Measurements from ENCODE around the gene RCAN2. TPM values are rescaled to one million over a fixed set of nuclear protein-coding genes. Genes with fewer than 3 reads are reported as not detected.

Gene RCAN2
- total RNA-seq, 1 donor from 2014 or later, result 1.4 TPM

DNA sequence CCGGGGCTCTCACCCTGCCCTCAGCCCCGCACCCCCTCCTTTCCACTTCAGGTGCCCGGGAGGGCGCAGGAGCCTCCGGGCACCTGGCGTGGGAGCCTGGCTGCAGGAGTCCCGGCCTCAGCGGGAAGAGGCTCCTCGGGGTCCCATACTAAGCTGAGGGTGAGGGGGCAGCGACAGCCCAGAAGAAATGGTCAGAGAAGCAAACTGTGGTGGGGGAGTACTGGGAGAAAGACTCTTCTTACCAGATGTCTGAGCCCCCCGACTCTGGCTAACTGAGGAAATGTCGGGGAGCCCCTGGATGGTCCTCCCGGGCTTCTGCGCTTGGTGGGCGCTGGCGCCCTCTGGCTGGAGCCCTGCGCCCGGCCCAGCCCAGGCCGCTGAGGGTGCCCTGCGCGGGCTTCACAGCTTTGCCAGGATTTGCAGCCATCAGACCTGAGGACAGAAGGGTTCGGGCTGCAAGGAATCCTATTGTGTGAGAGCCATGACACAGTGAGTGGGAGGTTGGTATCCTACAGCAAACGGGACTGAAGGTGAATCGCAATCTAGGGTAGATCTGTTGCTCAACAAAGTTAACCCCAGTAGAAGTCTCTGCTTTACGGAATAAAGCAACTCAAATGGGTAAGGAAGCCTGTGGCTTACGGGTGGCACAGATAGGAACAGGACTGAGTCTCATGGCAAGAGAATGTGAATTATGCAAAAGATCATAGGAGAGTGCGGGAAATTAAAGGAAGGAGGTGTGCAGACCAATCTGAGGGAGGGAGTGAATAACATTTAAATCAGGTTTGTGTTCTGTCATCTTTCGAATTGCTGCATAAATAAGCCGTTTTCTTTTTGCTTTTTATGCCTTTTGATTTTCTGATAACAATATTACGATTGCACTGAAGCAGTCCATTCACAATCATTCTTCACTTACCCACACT lies 639 bp upstream of the RCAN2 start:
- peak; percentile 55 for DNase-seq (ENCODE audit: low read depth)

DNA sequence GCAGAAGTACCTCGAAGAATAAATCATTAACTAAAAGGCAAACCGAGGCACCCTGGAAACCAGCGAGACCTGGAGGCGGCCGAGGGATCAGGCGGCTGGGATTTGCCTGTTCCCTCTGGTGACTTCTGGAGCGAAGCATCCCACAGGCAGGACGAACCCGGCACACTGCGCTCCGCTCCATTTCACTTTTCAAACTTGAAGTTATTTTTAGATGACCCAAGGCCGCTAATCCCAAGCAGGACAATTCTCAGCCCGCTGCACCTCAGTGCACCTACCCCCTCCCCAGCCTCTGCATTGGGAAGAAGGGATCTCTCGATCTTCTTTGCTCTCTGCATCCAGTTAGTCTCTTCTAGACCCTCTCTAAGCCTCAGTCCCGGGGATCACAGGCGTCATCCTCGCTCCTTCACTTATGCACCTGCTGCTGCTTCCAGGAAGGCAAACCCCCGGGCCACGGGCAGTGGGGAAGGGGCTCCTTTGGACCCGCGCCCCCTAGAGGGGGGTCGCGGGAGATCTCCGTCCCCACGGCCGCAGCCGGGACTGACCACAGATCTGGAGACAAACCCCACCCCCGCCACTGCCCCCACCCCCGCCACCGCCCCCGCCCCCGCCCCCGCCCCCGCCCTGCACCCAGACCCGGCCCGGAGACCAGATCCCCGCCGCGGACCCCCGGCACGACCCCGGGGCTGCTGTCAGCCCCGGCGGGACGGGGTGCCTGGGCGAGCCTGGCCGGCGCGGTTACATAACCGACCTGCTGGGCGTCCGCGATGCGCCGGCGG lies 636 bp downstream of the RCAN2 start:
- peak; percentile 6 for DNase-seq (ENCODE audit: low read depth)

DNA sequence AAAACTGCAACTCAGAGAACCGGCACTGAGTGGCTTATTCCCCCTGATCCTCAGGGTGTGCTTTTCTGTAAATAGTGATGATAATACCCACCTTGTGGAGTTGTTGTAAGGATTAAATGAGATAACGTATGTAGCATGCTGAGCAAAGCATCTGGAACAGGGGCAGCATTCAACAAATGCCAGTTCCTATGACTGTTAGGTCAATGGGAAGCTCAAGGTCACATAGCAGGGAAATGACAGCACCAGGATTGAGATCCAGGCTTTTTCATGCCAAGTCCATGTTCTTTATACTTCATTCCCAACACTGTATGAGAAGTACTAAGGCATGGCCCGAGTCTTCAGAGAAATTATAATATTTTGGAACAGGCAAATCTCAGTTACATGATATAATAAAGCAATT lies 5.1 kb downstream of the RCAN2 start:
- DNase-seq (ENCODE audit: low read depth), result no peak

DNA sequence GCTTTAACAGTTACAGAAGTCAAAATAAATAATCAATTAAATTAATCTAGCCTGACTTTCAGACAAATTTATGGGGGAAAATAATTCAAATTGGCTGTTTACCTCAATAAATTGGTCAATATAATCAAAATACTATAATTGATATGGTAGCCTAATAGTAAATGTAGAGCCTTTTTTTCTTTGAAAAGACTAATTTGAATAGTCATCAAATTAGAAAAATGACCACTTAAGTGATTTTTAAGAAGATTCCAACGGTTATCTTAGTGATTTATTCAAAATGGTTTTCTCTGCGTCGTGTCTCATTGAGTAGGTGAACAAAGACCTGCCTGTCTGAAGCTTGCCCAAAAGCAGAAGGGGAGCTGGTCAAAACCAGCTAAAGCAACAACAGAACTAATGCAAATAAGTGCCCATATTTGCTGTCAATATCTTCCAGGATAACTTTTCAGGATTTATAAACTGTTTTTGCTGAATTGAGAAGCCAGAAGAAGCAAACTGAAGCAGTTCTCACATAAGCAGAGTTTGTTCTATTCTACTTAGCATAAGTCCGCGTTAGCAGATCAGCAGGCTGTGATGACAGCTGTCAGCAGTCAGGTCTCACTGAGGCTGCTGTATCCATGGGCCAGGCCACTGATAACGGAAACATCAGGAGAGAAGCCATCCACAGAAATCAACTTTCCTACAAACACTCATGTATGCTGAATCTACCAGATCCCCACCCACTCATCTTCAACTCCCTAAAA lies 7.0 kb downstream of the RCAN2 start:
- no peak for DNase-seq (ENCODE audit: low read depth)

DNA sequence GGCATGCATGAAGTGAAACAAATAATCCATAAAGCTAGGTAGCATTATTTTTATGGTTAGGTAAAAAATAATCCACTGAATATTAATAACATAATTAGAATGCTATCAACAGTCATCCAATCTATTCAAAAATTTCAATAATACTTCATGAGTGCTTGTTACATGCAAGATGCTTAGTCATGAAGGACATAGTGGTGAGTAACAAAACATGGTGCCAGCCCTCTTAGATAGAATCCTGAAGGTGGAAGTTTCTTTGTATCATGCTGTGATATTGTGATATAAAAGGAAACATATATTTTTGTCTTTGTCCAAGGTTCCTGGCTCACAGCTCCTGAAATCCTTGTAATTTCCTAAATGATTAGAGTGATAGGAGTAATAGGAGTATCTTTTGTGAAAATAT lies 14.9 kb downstream of the RCAN2 start:
- no peak for DNase-seq (ENCODE audit: low read depth)

DNA sequence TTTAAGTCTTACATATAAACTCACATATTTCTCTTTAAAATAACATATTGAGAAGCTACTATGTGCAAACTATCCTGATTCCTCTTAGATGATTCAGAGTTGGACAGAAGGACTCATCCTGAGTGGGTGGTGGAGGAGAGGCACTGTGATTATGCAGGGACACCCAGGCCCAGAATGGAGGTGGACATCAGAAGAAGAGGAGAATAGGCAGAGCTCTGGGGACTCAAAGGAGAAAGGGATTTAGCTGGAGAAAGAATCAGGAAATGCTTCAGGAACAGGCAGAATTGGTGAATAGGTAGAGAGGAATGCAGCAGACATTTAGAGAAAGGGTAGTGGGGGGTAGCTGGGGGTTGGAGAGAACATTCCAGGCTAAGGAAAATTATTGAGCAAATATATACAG lies 17.4 kb downstream of the RCAN2 start:
- no peak for DNase-seq (ENCODE audit: low read depth)

DNA sequence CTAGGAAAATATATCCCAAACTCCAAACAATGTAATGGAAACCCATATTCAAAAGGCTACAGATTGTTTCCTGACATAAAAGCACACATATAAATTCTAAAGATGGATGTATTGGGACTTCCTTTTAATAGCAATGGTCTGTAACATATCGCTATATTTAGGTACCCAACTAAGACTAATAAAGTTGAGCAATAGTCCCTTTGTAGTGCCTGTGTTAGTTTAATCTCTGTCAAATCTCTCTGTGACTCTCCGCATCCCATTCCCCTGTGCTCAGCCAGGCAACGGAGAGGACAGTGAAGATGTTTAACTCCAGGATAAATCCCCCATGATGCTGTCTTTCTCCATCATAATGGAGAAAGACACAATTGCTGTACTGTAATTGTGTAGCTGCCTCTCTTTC lies 19.0 kb downstream of the RCAN2 start:
- DNase-seq (ENCODE audit: low read depth), result no peak

DNA sequence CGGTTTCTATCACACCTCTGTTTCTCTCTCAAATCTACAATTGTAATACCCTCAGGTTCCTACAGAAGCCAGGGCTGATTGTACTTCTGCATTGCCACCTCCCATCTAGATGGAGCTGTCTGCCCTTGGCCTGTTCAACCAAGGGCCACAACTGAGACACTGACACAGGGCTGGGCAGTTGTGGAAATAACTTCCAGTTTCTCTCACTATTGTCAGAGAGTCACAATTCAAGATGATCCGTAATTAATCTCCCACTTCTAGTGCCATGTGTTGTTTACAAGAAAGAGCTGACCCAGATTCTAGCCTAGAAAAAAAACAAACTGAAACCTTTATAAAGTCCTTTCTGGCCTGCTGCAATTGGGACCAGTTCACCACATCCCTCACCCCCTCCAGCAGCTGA lies 22.2 kb downstream of the RCAN2 start:
- no peak for DNase-seq (ENCODE audit: low read depth)

DNA sequence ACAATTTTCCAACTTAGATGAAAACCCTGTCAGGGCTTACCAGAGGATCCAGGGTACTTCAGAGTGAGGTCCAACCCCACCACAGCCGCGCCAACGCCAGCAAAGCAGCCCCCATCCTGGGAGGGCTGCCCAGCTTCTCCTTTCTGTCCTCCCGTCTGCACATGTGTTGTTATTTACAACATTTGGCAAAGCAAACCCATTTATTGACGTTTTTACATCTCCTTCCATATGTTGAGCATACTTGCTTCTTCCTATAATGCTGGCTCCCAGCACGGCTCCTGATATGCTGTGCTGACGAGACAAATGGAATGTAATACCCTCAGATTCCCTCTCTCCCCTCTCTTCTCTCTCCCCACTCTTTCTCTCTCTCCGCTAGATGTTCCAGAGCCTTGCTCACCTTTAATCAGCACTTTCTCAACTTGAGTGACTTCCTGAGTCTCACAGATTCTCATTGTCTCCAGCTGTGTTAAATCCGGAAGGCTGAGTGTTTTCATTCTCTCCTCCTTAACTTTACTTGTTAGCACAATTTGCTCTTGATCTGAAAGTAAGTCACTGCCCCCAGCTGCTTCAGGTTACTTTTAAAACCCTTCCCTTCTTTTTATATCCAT lies 22.7 kb downstream of the RCAN2 start:
- DNase-seq (ENCODE audit: low read depth), result no peak

DNA sequence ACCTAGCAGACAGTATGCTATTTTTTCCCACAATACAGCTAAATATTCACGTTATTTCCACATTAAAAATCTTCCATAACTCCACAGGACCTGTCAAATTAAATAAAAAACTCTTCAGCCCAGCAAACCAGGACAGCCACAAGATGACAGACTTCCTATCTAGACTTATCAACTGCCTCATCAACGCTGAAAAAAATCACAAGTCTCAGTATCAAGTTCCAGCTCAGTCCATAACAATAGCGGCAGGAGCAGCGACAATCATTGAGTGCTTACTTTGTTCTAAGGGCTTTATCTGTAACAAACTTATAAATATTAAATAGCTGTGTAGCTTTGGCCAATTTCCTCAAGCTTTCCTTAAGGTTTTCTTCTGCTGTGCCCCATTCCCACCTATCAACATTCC lies 24.7 kb downstream of the RCAN2 start:
- no peak for DNase-seq (ENCODE audit: low read depth)

DNA sequence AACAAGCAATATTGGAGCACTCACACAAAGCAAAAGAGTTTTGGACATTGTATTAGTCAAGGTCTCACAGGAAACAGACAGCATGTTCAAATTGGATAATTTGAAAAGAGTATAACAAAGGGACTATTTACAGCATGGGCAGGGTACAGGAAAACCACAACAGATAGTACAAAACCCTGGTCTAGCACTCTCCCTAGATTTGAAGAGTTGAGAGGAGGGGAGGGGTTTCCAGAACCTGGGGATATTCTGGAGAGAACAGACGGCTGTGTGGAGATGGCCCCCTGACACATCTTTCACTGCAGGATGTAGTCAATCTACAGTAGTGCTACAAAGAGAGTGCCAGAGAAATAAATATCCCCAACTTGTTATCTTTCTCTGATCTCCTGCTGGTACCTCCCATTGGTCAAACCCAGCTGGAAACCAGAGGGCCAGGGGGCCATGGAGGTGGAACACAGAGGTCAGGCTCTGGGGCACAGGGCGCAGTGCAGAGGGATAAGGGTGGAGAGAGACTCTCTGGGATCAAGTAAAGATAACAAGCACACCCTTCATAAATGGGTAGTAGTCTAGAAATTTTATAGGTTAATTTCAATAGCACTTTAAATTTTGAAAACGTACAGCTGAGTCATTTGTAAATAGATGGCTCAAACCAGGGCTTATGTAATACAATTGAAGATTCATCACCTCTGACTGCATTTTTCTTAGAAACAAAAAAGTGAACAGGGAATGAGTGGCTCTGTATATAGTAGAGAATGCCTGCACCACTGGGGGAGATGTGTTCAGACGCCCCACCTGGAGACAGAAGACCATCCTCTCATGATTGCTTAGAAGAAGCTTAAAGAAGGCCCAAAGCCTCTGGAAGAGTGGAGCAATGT lies 25.7 kb downstream of the RCAN2 start:
- no peak for DNase-seq (ENCODE audit: low read depth)

DNA sequence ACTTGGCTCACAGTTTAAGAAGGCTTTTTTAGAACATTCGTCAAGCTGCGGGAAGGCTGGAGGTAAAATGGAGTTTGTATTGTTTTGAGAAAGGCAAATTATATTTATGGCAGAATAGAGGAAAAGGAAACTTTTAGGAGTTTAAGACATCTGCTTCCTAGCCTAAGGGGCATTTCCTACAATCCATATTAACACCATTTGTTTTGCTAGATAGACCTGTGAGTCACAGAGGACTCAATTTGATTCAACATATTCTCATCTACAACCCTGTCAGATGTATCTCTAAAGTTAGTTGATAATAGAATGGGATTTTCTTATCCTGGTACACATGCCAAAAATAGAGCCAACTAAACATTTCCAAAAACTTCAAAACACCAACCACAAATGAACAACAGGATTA lies 35.0 kb downstream of the RCAN2 start:
- no peak for DNase-seq (ENCODE audit: low read depth)

DNA sequence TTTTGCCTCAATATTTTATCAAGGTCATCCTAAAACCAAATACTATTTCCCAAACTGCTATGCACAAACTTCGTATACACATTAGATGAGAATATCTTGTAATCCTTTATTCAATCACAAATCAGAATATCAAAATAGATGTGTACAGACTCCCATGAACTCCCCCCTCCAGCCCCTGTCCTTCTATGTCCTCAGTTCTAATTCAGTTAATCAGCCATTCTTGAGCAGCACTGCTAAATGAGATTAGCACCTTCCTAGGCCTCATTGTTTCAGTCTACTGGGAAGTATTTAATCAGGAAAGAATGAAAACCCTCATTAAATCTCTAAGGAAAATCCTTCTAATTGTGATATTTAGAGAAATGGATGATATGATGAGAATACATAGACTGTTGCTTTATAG lies 36.6 kb downstream of the RCAN2 start:
- DNase-seq (ENCODE audit: low read depth), result no peak

DNA sequence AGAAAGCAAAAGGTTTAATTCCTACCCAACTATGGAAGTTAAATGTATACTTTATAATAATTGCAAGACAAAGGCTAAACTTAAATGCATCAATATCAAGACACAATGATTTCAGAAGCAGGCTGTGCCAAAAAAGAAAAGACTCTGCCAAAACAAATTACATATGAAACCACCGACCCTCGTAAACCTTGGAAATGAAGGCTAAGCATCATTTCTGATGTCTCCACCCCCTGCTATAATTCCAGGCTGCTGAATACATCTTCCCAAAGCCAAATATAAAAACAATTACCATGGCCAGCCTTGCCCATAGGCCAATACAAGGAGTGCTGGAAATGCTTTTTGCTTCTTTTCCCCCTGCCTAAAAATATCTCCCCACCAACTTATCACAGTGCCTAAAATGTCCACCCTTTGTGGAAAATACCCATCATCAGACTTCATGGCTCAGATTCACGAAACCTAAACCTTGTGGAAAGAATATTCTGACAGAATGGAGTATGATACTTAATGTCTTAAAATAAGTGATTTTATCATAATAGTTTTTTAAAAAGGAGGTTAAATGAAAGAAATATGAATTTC lies 37.4 kb downstream of the RCAN2 start:
- DNase-seq (ENCODE audit: low read depth), result no peak

DNA sequence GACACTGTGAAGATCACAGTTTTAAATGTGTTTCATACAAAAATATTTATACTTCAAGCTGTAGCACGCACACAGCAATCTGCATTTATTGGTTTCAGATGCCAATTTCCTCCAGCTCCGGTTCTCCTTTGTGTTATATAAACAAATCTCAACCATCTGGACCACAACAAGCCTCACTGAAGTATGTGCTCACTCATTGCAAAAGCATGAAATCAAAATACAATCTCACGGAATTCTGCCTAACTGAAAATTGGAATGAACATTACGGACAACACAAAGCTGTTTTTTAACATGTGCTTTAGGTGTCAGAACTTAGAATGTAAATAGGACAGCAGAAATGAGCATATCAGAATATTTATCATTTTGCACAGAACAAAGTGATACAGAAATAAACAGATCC lies 38.0 kb downstream of the RCAN2 start:
- peak; percentile 45 for DNase-seq (ENCODE audit: low read depth)

DNA sequence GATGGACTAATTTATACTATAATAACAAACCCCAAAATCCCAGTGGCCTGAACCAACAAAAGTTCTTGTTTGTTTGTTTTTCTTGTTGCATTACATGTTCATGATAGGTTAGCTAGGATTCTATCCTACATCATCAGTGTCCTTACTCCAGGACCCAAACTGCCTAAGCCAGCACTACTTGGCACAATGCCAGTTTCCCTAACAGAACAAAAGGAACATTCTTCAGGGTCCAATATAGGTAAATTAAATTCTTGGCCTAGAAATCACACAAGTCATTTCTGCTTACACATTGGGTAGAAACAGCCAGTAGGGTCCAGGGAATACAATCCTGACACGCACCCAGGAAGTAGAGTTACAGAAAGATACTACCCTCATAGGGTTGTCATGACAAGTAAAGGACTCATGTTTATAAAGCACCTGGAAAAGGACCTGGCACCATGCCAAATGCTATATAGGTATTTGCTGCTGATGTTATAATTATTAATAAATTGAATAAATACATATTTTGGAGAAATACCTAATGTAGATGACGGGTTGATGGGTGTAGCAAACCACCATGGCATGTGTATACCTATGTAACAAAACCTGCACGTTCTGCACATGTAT lies 38.8 kb downstream of the RCAN2 start:
- DNase-seq (ENCODE audit: low read depth), result no peak

DNA sequence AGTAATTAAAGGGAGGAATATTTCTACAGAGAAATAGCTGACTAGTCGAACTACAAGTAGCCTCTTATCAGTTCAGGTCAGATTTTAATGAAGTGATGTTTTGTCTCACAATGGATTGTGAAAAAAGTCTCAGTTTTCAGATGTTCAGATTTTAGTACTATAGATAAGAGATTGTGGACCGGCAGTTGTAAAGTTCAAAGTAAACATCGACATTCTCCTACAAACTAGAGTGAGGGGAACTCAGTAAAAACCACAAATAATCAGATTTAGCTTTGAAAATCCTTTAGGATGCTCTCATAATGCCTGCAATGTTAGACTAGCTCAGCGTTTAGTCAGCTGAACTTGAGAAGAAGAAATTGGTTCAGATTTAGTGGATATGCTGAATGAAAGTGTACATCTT lies 39.9 kb downstream of the RCAN2 start:
- no peak for DNase-seq (ENCODE audit: low read depth)

DNA sequence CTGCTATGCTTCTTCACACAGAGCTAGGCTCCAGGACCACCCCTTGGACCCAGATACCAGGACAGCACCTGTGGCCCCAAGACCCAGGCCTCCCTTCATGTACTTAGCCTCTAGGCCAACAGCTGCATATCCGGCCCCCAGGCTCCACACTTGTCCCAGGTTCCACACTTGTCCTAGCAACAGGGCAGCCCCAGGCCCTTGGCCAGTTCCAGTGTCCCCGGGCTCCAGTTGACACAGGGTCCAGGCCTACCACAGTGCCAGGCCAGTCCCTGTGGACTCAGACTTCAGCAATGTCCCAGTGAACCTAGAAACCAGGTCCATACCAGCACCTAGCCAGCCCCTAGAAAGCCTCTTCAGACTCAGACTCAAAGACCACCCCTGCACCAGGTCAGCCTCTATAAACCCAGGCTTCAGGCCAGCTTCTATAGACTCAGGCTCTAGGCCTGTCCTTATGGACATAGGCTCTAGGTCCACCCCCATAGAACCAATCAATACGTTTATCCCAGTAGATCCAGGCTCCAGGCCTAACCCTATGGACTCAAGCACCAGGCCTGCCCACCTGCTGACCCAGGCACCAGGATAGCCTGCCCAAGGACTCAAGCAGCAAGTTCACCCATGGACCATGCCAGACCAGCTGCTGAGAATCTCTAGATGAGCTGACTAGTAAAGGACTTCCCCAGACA lies 46.3 kb downstream of the RCAN2 start:
- DNase-seq (ENCODE audit: low read depth), result no peak

DNA sequence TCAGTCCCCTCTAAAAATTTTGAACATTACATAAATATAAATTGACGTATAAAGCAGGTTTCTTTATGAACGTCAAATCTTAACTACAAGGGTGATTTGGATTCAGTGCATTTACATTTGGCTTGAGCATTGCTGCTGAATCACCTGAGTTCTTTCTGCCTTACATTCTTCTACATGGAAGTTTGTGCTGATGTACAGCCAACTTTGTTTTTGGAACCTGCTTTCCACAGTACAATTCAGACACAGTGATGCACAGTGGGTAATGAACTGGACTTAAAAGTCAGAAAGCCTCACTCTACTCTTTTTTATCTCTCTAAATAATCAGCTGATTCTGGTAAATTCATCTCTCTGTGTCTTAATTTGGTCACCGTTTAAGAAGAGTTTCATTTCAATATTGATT lies 47.6 kb downstream of the RCAN2 start:
- DNase-seq (ENCODE audit: low read depth), result no peak

Measured in myocyte (in vitro differentiated cells).